Smooth muscle cell (in vitro differentiated cells): ENCODE data around the gene SESN1. TPM values are rescaled to one million over a fixed set of nuclear protein-coding genes. Genes with fewer than 3 reads are reported as not detected.
"Not testable (repeated sequence)": the region's sequence is repeated elsewhere in the genome, so short reads cannot be mapped to it uniquely, and the experiment has no call there.

Source experiments
- DNase-seq: peaks from one replicate; lab custom pipeline; 2025; ENCODE audit not compliant: unreplicated experiment; lab: John Stamatoyannopoulos, UW
- H2AFZ ChIP-seq: fragments of 200-600 bp; sonication (generic); 2 replicates; pipeline ENCODE4 v1.6.0; 2016; ENCODE audit warnings: antibody characterized with exemption, low read depth, mild to moderate bottlenecking
- H3F3A ChIP-seq: fragments of 200-600 bp; sonication (generic); 2 replicates; pipeline ENCODE4 v1.6.0; 2017; ENCODE audit warnings: antibody characterized with exemption, low read depth
- H3K27ac ChIP-seq: fragments of 200-600 bp; sonication (generic); 2 replicates; pipeline ENCODE4 v1.5.1; 2016; ENCODE audit warnings: low read depth, mild to moderate bottlenecking
- H3K27me3 ChIP-seq: fragments of 200-600 bp; sonication (generic); 2 replicates; pipeline ENCODE4 v1.6.1; 2016; ENCODE audit warnings: low read depth, mild to moderate bottlenecking
- H3K36me3 ChIP-seq: fragments of 200-600 bp; sonication (generic); 2 replicates; pipeline ENCODE4 v1.5.1; 2016; ENCODE audit warnings: low read depth
- H3K4me1 ChIP-seq: fragments of 200-600 bp; sonication (generic); 2 replicates; pipeline ENCODE4 v1.5.1; 2016; ENCODE audit warnings: low read depth
- H3K4me2 ChIP-seq: fragments of 200-600 bp; sonication (generic); 2 replicates; pipeline ENCODE4 v1.6.0; 2016; ENCODE audit warnings: mild to moderate bottlenecking
- H3K4me3 ChIP-seq: fragments of 200-600 bp; sonication (generic); 2 replicates; pipeline ENCODE4 v1.5.1; 2016; ENCODE audit warnings: mild to moderate bottlenecking
- H3K79me2 ChIP-seq: fragments of 200-600 bp; sonication (generic); 2 replicates; pipeline ENCODE4 v1.6.0; 2016; ENCODE audit warnings: low read depth, mild to moderate bottlenecking
- H3K9ac ChIP-seq: fragments of 200-600 bp; sonication (generic); 2 replicates; pipeline ENCODE4 v1.6.0; 2016; ENCODE audit warnings: low read depth
- H3K9me3 ChIP-seq: fragments of 200-600 bp; sonication (generic); replicated peaks from 2 replicates; pipeline ENCODE4 v1.5.1; 2016; ENCODE audit warnings: low read depth
- H4K20me1 ChIP-seq: fragments of 200-600 bp; sonication (generic); 2 replicates; pipeline ENCODE4 v1.6.0; 2016; ENCODE audit warnings: low read depth
- CTCF ChIP-seq: fragments of 200-600 bp; sonication (generic); IDR thresholded peaks from 2 replicates; pipeline ENCODE4 v1.5.1; 2017; ENCODE audit warnings: borderline replicate concordance, mild to moderate bottlenecking, antibody characterized with exemption; ENCODE audit not compliant: insufficient read depth, poor library complexity, severe bottlenecking
- WGBS: methylation state at CpG from one replicate; pipeline ENCODE4 v1.1.7; 2016; ENCODE audit warnings: low lambda C conversion rate; 5-methylcytosine and 5-hydroxymethylcytosine counted together
- polyA plus RNA-seq: library from polyadenylated mRNA; unstranded; fragments of >200 nt; fragmentation: Nextera tagmentation; extraction: Ambion mirVana; gene quantifications from 2 replicates; pipeline ENCODE4 v1.2.1, GENCODE V29; 2016
- total RNA-seq: library from RNA; depleted of rRNA; stranded (reverse); fragments of >200 nt; gene quantifications from 2 replicates; pipeline ENCODE4 v1.2.3, GENCODE V29; 2014

The SESN1 gene
- total and polyA plus RNA-seq, 2 experiments from 2014 or later, result 24.1 to 38.7 TPM

DNA sequence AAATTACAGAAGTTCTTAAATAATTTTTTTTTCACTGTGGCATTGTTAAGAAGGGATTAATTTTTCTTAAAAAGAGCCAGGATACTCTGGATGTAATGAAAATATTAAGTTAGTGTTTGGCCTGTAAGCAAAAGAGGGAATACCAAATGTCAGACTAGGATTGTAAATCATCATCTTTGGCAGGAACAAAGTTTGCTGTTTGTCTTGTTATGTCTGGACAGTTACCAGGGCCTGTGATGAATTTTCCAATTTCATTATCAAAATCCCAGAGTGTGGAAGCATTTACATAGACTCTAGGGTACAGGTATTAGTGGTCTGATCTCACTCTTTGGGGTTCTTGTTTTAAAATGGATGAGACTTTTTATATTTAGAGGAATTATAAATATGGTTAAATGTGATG lies 26.8 kb upstream of the SESN1 start:
- Histone ChIP-seq H3K9ac (no peak overlapping the region), H3K4me1 (peaks cover 4% of the 10 kb centered on the region), H4K20me1 (peaks cover 83% of the 10 kb centered on the region), H3K36me3 (no peaks in the 10 kb centered on the region), H3K4me3 (no peak overlapping the region), H3K27ac (no peak overlapping the region), H3K27me3 (no peaks in the 10 kb centered on the region), H2AFZ (no peak overlapping the region), H3F3A (no peaks in the 10 kb centered on the region), H3K9me3 (no peaks in the 10 kb centered on the region), H3K79me2 (peaks cover 41% of the 10 kb centered on the region), H3K4me2 (no peak overlapping the region)
- DNase-seq, result no peak
- no peak for TF ChIP-seq CTCF

GRCh38 chr6:109118871-109119354 lies 24.3 kb upstream of the SESN1 start:
- H3K27me3 ChIP-seq, result no peaks in the 10 kb centered on the region
- no peaks in the 10 kb centered on the region for H3F3A ChIP-seq
- no peak overlapping the region for H2AFZ ChIP-seq
- H3K4me2 ChIP-seq, result no peak overlapping the region
- peaks cover 4% of the 10 kb centered on the region for H3K4me1 ChIP-seq
- peaks cover 53% of the 10 kb centered on the region for H3K79me2 ChIP-seq
- no peaks in the 10 kb centered on the region for H3K9me3 ChIP-seq
- no peak overlapping the region for H3K9ac ChIP-seq
- TF ChIP-seq CTCF, result no peak
- no peaks in the 10 kb centered on the region for H3K36me3 ChIP-seq
- no peak overlapping the region for H3K27ac ChIP-seq
- H3K4me3 ChIP-seq, result no peak overlapping the region
- 89% methylated on average over 3 of the region's 3 CpGs for WGBS
- H4K20me1 ChIP-seq, result peaks cover 85% of the 10 kb centered on the region
- no peak for DNase-seq

- H3F3A ChIP-seq, result no peaks in the 10 kb centered on the region
- H3K9ac ChIP-seq, result no peak overlapping the region
- no peak overlapping the region for H3K4me3 ChIP-seq
- peaks cover 85% of the 10 kb centered on the region for H4K20me1 ChIP-seq
- WGBS, result 72% methylated on average over 5 of the region's 5 CpGs
- no peaks in the 10 kb centered on the region for H3K36me3 ChIP-seq
- no peak for DNase-seq
- TF ChIP-seq CTCF, result no peak
- H2AFZ ChIP-seq, result no peak overlapping the region
- no peak overlapping the region for H3K4me2 ChIP-seq
- peaks cover 4% of the 10 kb centered on the region for H3K4me1 ChIP-seq
- no peaks in the 10 kb centered on the region for H3K27me3 ChIP-seq
- peaks cover 59% of the 10 kb centered on the region for H3K79me2 ChIP-seq
- no peaks in the 10 kb centered on the region for H3K9me3 ChIP-seq
- no peak overlapping the region for H3K27ac ChIP-seq
These were observed 23.7 kb upstream of the SESN1 start for GRCh38 chr6:109118337-109118736.

- Histone ChIP-seq H3K27me3 (no peaks in the 10 kb centered on the region), H3K9ac (no peak overlapping the region), H3K4me3 (no peak overlapping the region), H3K4me1 (peaks cover 4% of the 10 kb centered on the region), H3F3A (no peaks in the 10 kb centered on the region), H3K27ac (no peak overlapping the region), H3K79me2 (peaks cover 60% of the 10 kb centered on the region), H3K9me3 (no peaks in the 10 kb centered on the region), H4K20me1 (peaks cover 85% of the 10 kb centered on the region), H2AFZ (no peak overlapping the region), H3K36me3 (no peaks in the 10 kb centered on the region), H3K4me2 (no peak overlapping the region)
- 85% methylated on average over 5 of the region's 5 CpGs for WGBS
- TF ChIP-seq CTCF, result no peak
- no peak for DNase-seq
These were observed 22.8 kb upstream of the SESN1 start for GRCh38 chr6:109117346-109118035.

- H3K36me3 ChIP-seq, H3K4me2 ChIP-seq, H3K4me1 ChIP-seq, H3K9me3 ChIP-seq, H3K4me3 ChIP-seq, DNase-seq, H2AFZ ChIP-seq, H3K27ac ChIP-seq, H3K9ac ChIP-seq, H3K27me3 ChIP-seq, H3F3A ChIP-seq: not testable (repeated sequence)
- 93% methylated on average over 3 of the region's 3 CpGs for WGBS
- H4K20me1 ChIP-seq, result peaks cover 55% of the 10 kb centered on the region
- peaks cover 75% of the 10 kb centered on the region for H3K79me2 ChIP-seq
These were observed 18.0 kb upstream of the SESN1 start for GRCh38 chr6:109112663-109113062.
